ENCODE measurements around the gene CXorf58. TPM values are rescaled to one million over a fixed set of nuclear protein-coding genes. Genes with fewer than 3 reads are reported as not detected.

CXorf58 gene
- total and polyA plus RNA-seq, 2 of the 4 experiments (the other 2 are of a cell fraction) = not detected

DNA sequence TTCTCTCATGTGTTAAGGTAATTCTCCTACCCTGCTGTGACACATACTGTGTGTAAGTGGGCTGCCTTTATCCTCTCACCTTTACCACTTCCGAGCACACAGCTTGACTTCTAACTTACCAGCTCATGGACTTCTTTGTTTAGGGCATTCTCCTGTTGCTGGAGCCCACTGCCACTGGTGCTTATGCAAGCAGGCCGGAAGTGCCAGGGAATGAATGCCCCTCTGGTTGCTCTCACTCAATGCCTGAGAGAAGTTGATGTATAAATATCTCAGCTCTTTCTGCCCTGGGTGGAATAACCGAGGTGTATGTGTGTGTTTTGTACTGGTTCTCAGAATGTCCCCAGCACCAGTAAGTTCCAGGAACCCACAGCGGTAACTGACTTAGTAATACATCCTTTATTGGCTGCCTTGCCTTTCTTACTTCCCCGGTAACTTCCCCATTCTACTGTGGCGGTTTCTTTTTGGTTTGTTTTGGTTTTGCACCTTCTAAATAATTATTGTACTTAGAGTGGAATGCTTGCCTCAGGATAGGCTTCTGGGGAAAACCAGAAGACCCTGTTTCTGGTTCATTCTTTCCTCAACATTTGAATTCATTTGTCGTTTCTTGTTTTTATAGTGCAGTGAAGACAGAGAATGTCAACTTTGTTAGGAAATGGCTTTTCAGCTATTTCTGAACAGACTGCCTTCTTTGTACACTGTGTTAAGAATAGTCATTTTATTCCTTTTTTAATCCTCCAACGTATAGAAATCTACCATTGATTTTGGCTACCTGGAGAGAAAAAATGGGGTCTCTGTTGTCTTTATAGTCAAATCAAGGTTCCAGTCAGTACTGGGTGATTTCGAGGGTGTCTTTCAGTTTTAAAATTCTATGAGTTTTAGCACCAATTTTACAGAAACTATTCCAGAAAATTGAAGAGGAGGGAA, 45.4 kb downstream of the CXorf58 start (continued):
- TF ChIP-seq CEBPB (IDR thresholded peaks at IDR 0.05; ENCODE audit: low read depth, low read length) = no peak

DNA sequence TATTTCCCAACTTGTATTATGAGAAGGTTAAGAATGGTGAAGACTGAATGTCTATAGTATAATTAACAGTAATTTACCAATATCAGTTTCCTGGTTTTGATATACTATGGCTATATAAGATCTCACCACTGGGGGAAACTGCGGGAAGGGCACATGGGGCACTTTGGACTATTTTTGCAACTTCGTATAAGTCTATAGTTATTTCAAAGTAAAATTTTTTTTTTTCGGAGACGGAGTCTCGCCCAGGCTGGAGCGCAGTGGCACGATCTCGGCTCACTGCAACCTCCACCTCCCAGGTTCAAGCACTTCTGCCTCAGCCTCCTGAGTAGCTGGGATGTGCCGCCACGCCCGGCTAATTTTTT, 46.1 kb downstream of the CXorf58 start:
- Histone ChIP-seq H2AFZ (replicated peaks; ENCODE audit: low read length, poor library complexity) (no peak overlapping the region), H2AK9ac (replicated peaks; ENCODE audit: low read depth, low read length, poor library complexity) (no peak overlapping the region), H3K56ac (ENCODE audit: extremely low read depth, insufficient read depth, low read length) (no peak overlapping the region), H3K27me3 (ENCODE audit: control insufficient read depth, insufficient read depth, low read length) (no peaks in the 10 kb centered on the region), H3K9me3 (ENCODE audit: control insufficient read depth, insufficient read depth, low read length) (no peaks in the 10 kb centered on the region), H3K4ac (ENCODE audit: low read depth, low read length) (no peak overlapping the region), H2AK5ac (ENCODE audit: low read depth, low read length) (no peak overlapping the region), H3K4me2 (ENCODE audit: low read depth, low read length) (no peak overlapping the region), H3K14ac (replicated peaks; ENCODE audit: low read depth, low read length) (no peak overlapping the region), H3K4me3 (ENCODE audit: insufficient read depth, low read depth, low read length) (no peak overlapping the region), H4K5ac (ENCODE audit: low read depth, low read length) (no peak overlapping the region), H3K79me1 (ENCODE audit: low read depth in 1 of 2, low read length in 2 of 2) (no peaks in the 10 kb centered on the region), H2BK15ac (ENCODE audit: low read depth, low read length) (no peak overlapping the region), H2BK20ac (ENCODE audit: low read depth, low read length) (no peak overlapping the region), H3K27ac (ENCODE audit: insufficient read depth, low read length) (no peak overlapping the region), H3K18ac (ENCODE audit: low read depth, low read length) (no peak overlapping the region), H4K20me1 (ENCODE audit: insufficient read depth, low read length) (no peaks in the 10 kb centered on the region), H3K36me3 (ENCODE audit: control insufficient read depth, insufficient read depth, low read length) (no peaks in the 10 kb centered on the region), H4K8ac (ENCODE audit: low read depth in 2 of 2, low read length in 2 of 2) (no peak overlapping the region), H4K91ac (ENCODE audit: insufficient read depth, low read depth, low read length) (no peak overlapping the region), H3K9ac (ENCODE audit: low read depth, low read length) (no peak overlapping the region), H2BK120ac (ENCODE audit: low read depth, low read length) (no peak overlapping the region), H3K9me1 (ENCODE audit: insufficient read depth, low read length) (no peaks in the 10 kb centered on the region), H2BK5ac (ENCODE audit: low read depth, low read length, poor library complexity, severe bottlenecking) (no peak overlapping the region), H3K4me1 (ENCODE audit: control insufficient read depth, insufficient read depth, low read length) (no peaks in the 10 kb centered on the region), H3K23ac (ENCODE audit: low read depth, low read length) (no peak overlapping the region)
- ATAC-seq (ENCODE audit: low read depth) (no peak), DNase-seq (no peak)
- dilution Hi-C loops (cut with HindIII; ENCODE audit: low sequenced_read_pairs, unreplicated experiment) (no loop called here), intact Hi-C loops (cut with micrococcal nuclease) (no loop called here), in situ Hi-C loops (cut with MboI; ENCODE audit: low sequenced_read_pairs) (no loop called here)
- ChIA-PET CTCF (no interaction called here), POLR2A (ENCODE audit: unreplicated experiment) (interaction anchor here (0.6 kb wide), 1 partner anchor 232 kb away, joined by 5 read pairs; no protein-coding TSS in a partner anchor)
- WGBS, 2 experiments (ENCODE audit: extremely low coverage in 2 of 2, insufficient read length in 1 of 2) = no CpG with 5 or more reads among the region's 11 CpGs
- no TSS peak for BruUV-seq (replicated peaks)
- TF ChIP-seq NFE2L2 (IDR thresholded peaks at IDR 0.05; ENCODE audit: low read depth, low read length) (no peak), RFX5 (IDR thresholded peaks at IDR 0.05; ENCODE audit: low read depth, low read length) (no peak), SMC3 (IDR thresholded peaks at IDR 0.05; ENCODE audit: low read depth, low read length) (no peak), CEBPB (IDR thresholded peaks at IDR 0.05; ENCODE audit: low read depth, low read length) (no peak), MAZ (IDR thresholded peaks at IDR 0.05; ENCODE audit: borderline replicate concordance, low read depth, low read length) (no peak), POLR2A (IDR thresholded peaks at IDR 0.05; ENCODE audit: low read depth, low read length) (no peak), BHLHE40 (IDR thresholded peaks at IDR 0.05; ENCODE audit: low read depth, low read length) (no peak), RCOR1 (IDR thresholded peaks at IDR 0.05; ENCODE audit: insufficient replicate concordance, low read length) (no peak), RAD21 (IDR thresholded peaks at IDR 0.05; ENCODE audit: low read length) (no peak)
- TF ChIP-seq, protein P1, sequence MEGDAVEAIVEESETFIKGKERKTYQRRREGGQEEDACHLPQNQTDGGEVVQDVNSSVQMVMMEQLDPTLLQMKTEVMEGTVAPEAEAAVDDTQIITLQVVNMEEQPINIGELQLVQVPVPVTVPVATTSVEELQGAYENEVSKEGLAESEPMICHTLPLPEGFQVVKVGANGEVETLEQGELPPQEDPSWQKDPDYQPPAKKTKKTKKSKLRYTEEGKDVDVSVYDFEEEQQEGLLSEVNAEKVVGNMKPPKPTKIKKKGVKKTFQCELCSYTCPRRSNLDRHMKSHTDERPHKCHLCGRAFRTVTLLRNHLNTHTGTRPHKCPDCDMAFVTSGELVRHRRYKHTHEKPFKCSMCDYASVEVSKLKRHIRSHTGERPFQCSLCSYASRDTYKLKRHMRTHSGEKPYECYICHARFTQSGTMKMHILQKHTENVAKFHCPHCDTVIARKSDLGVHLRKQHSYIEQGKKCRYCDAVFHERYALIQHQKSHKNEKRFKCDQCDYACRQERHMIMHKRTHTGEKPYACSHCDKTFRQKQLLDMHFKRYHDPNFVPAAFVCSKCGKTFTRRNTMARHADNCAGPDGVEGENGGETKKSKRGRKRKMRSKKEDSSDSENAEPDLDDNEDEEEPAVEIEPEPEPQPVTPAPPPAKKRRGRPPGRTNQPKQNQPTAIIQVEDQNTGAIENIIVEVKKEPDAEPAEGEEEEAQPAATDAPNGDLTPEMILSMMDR (conservative IDR thresholded peaks at IDR 0.05; ENCODE audit: low read depth, low read length) = no peak
- TF ChIP-seq, protein P2, sequence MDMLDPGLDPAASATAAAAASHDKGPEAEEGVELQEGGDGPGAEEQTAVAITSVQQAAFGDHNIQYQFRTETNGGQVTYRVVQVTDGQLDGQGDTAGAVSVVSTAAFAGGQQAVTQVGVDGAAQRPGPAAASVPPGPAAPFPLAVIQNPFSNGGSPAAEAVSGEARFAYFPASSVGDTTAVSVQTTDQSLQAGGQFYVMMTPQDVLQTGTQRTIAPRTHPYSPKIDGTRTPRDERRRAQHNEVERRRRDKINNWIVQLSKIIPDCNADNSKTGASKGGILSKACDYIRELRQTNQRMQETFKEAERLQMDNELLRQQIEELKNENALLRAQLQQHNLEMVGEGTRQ (IDR thresholded peaks at IDR 0.05; ENCODE audit: low read depth, low read length) = no peak
- TF ChIP-seq, protein P3, sequence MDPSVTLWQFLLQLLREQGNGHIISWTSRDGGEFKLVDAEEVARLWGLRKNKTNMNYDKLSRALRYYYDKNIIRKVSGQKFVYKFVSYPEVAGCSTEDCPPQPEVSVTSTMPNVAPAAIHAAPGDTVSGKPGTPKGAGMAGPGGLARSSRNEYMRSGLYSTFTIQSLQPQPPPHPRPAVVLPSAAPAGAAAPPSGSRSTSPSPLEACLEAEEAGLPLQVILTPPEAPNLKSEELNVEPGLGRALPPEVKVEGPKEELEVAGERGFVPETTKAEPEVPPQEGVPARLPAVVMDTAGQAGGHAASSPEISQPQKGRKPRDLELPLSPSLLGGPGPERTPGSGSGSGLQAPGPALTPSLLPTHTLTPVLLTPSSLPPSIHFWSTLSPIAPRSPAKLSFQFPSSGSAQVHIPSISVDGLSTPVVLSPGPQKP (IDR thresholded peaks at IDR 0.05; ENCODE audit: borderline replicate concordance, low read depth, low read length) = no peak

All from IMR-90 (cell line).